Muscle layer of colon (tissue), 2 donors: Measurements from ENCODE around the gene NCAPG.

ENCODE experiments used
- H3K27ac ChIP-seq: one replicate; pipeline ENCODE4 v1.7.0; 2013; ENCODE audit warnings: low read depth, mild to moderate bottlenecking, low read length, moderate library complexity
- H3K27me3 ChIP-seq, 2 donors: one replicate each; pipeline ENCODE4 v1.7.0; 2013; ENCODE audit warnings: low read length in 2 of 2, mild to moderate bottlenecking in 2 of 2; ENCODE audit not compliant: insufficient read depth in 2 of 2, control insufficient read depth in 1 of 2
- H3K36me3 ChIP-seq: one replicate; pipeline ENCODE4 v1.7.0; 2013; ENCODE audit warnings: mild to moderate bottlenecking, low read length; ENCODE audit not compliant: insufficient read depth
- H3K4me1 ChIP-seq: one replicate; pipeline ENCODE4 v1.7.0; 2013; ENCODE audit warnings: mild to moderate bottlenecking, low read length; ENCODE audit not compliant: insufficient read depth
- H3K4me3 ChIP-seq, 2 donors: one replicate each; pipeline ENCODE4 v1.7.0; 2013; ENCODE audit warnings: low read length in 2 of 2, low read depth in 1 of 2, mild to moderate bottlenecking in 1 of 2, moderate library complexity in 1 of 2
- H3K9ac ChIP-seq: one replicate; pipeline ENCODE4 v1.7.0; 2013; ENCODE audit warnings: low read length
- H3K9me3 ChIP-seq: one replicate; pipeline ENCODE4 v1.7.0; 2013; ENCODE audit warnings: mild to moderate bottlenecking, low read length
- donor health status: abdominal sarcoma.
- donor health status: Adenocarcinoma of cecum.

The NCAPG gene

DNA sequence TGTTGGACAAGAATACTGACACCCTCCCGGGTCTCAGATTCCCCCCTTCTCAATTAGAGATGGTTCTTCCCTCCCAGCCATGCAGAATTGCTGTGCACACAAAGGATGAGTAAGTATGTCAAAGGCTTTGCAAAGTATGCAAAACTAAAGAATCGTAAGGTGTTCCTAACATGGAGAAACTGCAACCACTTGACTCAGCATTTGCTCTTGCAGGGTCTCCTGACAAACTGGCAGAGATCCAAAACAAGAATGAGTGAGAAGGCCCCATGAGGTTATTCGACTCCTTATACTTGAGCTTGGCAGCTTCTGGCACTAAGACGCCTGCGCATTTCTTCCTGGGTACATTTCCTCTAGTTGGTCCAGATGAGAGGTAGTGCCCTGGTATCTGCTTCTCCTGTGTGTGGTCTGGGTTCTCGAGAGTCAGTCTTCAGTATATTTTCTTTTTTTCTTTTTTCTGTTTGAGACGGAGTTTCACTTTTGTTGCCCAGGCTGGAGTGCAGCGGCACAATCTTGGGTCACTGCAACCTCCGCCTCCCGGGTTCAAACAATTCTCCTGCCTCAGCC is 37.6 kb upstream of the NCAPG start:
- Histone ChIP-seq H3K27ac (no peak overlapping the region), H3K4me3 (no peak overlapping the region), H3K4me1 (no peaks in the 10 kb centered on the region), H3K27me3 (no peaks in the 10 kb centered on the region), H3K9me3 (no peaks in the 10 kb centered on the region), H3K36me3 (no peaks in the 10 kb centered on the region), H3K9ac (no peak overlapping the region)

DNA sequence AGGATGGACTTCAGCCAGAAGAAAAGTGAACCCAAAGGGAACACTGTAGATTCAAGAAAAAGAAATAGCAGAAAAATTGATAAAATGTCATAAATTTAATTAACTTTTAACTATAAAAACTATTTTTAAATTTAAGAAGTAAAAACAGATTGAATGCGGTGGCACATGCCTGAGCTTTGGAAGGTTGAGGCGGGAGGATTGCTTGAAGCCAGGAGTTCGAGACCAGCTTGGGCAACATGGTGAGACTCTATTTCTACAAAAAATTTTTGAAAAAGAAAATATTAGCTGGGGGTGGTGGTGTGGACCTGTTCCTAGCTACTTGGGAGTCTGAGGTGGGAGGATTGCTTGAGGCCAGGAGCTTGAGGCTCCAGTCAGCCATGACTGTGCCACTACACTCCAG is 32.3 kb upstream of the NCAPG start:
- Histone ChIP-seq H3K4me1 (peaks cover 7% of the 10 kb centered on the region), H3K27me3 (peaks cover 11 to 20% of the 10 kb centered on the region in 2 donors), H3K9ac (no peak overlapping the region), H3K9me3 (no peaks in the 10 kb centered on the region), H3K36me3 (no peaks in the 10 kb centered on the region), H3K27ac (no peak overlapping the region), H3K4me3 (no peak overlapping the region)

GRCh38 chr4:17780501-17781299 is 30.1 kb upstream of the NCAPG start:
- Histone ChIP-seq H3K4me3 (peak overlapping the region; percentile 50), H3K27me3 (peaks cover 11 to 20% of the 10 kb centered on the region in 2 donors), H3K36me3 (no peaks in the 10 kb centered on the region), H3K9ac (no peak overlapping the region), H3K4me1 (peaks cover 7% of the 10 kb centered on the region), H3K27ac (no peak overlapping the region), H3K9me3 (no peaks in the 10 kb centered on the region)

DNA sequence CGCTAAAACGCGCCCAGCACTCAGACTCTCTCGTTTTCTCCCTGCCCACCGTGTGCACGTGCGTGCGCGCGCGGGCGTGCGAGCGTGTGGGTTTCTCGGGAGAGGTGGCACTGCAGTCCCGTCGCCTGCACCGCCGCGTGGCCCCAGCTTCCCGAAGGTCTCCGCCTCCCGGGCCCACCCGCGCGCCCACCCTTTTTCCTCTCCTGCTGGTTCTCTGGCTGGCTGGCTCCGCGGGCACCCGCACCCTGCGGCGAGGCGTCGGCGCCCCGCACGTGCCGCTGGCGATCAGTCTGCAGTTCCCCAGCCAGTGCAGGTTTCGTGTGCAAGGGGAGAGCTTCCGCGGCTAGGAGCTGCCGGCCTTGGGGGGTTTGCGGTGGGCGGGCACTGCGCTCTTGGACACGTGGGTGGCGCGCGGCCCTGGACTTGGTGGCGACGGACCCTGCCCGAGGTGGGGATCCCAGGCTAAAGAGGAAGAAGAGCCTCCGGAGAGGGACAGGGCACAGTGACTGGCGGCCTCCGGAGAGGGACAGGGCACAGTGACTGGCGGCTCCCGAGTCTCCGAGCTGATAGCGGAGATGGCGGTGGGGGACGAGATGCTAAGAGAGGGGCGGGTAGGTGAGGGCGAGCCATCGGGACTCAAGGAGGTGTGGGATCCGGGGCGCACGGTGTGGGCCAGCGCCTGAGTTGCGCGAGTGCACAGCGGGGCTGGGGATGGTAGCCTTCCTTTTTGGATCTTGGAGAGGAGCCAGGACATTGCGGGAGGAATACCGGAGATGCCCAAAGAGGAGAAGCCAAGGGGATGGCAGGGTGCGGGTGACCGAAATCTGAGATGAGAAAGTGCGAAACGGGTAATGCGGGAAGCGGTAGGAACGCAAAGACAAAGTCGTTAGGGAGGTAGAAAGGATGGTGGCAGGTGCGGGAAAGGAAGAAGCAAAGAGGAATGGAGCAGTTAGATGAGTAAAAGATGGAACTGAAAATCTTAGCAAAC is 29.2 kb upstream of the NCAPG start, which contains the start of gene FAM184B:
Gene FAM184B, minus strand, starts transcription at position 322 of the 988 bp plus-strand sequence. CDS start 322 bp downstream, outside the sequence.
- peak within 1 kb of the TSS; percentile 50 for H3K4me3 ChIP-seq
- H3K36me3 ChIP-seq = no peaks in the 10 kb centered on the region
- H3K27ac ChIP-seq = no peak within 1 kb of the TSS
- no peaks in the 10 kb centered on the region for H3K9me3 ChIP-seq
- H3K4me1 ChIP-seq = peaks cover 7% of the 10 kb centered on the region
- peaks cover 11 to 20% of the 10 kb centered on the region in 2 donors for H3K27me3 ChIP-seq
- no peak within 1 kb of the TSS for H3K9ac ChIP-seq

GRCh38 chr4:17785858-17786257 is 24.9 kb upstream of the NCAPG start:
- H3K36me3 ChIP-seq = no peaks in the 10 kb centered on the region
- no peaks in the 10 kb centered on the region for H3K9me3 ChIP-seq
- H3K4me3 ChIP-seq = no peak overlapping the region
- no peak overlapping the region for H3K27ac ChIP-seq
- H3K4me1 ChIP-seq = peaks cover under 1% of the 10 kb centered on the region
- H3K9ac ChIP-seq = no peak overlapping the region
- H3K27me3 ChIP-seq = peaks cover 0 to 10% of the 10 kb centered on the region in 2 donors

GRCh38 chr4:17786567-17786966 is 24.2 kb upstream of the NCAPG start:
- H3K27ac ChIP-seq = no peak overlapping the region
- no peaks in the 10 kb centered on the region for H3K9me3 ChIP-seq
- peaks cover 0 to 3% of the 10 kb centered on the region in 2 donors for H3K27me3 ChIP-seq
- no peak overlapping the region for H3K9ac ChIP-seq
- no peak overlapping the region for H3K4me3 ChIP-seq
- no peaks in the 10 kb centered on the region for H3K4me1 ChIP-seq
- no peaks in the 10 kb centered on the region for H3K36me3 ChIP-seq

DNA sequence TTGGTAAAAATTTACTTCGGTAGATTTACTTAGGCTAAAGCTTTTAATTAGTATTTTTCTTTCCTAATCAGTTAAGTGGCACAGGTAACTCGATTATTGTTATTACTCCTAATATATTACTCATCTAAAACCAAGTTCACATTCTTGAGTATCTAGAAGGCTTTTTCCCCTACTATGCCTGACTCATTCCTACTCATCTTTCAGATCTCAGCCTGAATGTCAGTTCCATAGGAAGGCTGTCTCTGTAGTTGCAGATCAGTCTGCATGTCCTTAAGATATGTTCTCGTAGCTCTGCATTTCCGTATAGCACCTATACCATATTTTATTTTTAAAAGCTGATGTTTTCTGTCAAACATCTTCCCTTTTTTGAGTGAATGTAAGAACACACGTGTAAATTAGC is 23.5 kb upstream of the NCAPG start:
- H3K4me1 ChIP-seq = no peaks in the 10 kb centered on the region
- no peak overlapping the region for H3K9ac ChIP-seq
- H3K4me3 ChIP-seq = no peak overlapping the region
- no peaks in the 10 kb centered on the region for H3K36me3 ChIP-seq
- no peaks in the 10 kb centered on the region for H3K27me3 ChIP-seq
- no peaks in the 10 kb centered on the region for H3K9me3 ChIP-seq
- H3K27ac ChIP-seq = no peak overlapping the region

DNA sequence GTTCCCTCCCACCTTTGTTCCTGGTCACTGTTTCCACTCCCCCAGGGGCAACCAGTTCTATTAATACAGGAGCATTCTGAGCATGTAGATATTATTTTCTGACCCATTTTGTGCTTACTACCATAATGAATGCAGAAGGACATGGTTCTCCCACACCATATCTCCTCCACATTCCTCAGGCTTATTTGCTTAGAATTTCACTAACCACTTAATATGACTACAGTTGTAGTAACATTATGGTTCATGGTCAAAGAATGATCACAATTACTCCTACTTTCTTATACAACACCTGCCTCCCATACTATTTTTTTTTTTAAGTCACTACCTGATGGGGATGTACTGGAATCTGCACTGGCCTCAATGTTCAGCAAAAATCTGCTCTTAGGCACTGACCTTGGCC is 21.8 kb upstream of the NCAPG start:
- Histone ChIP-seq H3K4me1 (no peaks in the 10 kb centered on the region), H3K9me3 (no peaks in the 10 kb centered on the region), H3K36me3 (no peaks in the 10 kb centered on the region), H3K27me3 (no peaks in the 10 kb centered on the region), H3K9ac (no peak overlapping the region), H3K4me3 (no peak overlapping the region), H3K27ac (no peak overlapping the region)

DNA sequence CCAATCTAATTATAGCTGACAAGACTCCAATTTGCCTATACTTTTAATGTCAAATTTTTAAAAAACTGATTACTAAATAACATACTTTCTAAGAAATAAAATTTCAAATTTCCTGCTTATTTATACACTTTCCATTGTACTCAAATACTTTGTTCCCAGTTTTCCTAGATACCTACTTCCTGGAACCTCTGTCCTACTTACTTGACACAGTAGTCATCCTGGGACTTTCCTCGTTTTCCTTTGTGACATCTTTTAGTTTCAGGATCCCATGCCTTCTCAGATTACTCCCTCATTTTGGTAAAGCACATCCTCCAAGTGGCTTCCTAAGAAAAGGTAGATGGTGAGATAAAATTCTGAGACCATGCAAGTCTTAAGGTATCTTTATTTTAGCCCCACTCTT is 16.0 kb upstream of the NCAPG start:
- Histone ChIP-seq H3K36me3 (no peaks in the 10 kb centered on the region), H3K4me1 (no peaks in the 10 kb centered on the region), H3K9ac (no peak overlapping the region), H3K4me3 (no peak overlapping the region), H3K27me3 (no peaks in the 10 kb centered on the region), H3K9me3 (no peaks in the 10 kb centered on the region), H3K27ac (no peak overlapping the region)

GRCh38 chr4:17797808-17798207 is 13.0 kb upstream of the NCAPG start:
- Histone ChIP-seq H3K9me3 (no peaks in the 10 kb centered on the region), H3K36me3 (no peaks in the 10 kb centered on the region), H3K4me1 (no peaks in the 10 kb centered on the region), H3K27me3 (no peaks in the 10 kb centered on the region), H3K4me3 (no peak overlapping the region), H3K9ac (no peak overlapping the region), H3K27ac (no peak overlapping the region)

- peaks cover 18% of the 10 kb centered on the region for H3K36me3 ChIP-seq
- H3K27me3 ChIP-seq = no peaks in the 10 kb centered on the region
- H3K27ac ChIP-seq = no peak overlapping the region
- no peak overlapping the region for H3K9ac ChIP-seq
- no peak overlapping the region for H3K4me3 ChIP-seq
- no peaks in the 10 kb centered on the region for H3K9me3 ChIP-seq
- H3K4me1 ChIP-seq = peaks cover 35% of the 10 kb centered on the region
These were observed 5.1 kb upstream of the NCAPG start for GRCh38 chr4:17805580-17806155.
